ENCODE data around the gene TRNT1. TPM values are rescaled to one million over a fixed set of nuclear protein-coding genes. Genes with fewer than 3 reads are reported as not detected.
A peak's percentile ranks its signal among the peaks of the same experiment; 100 is the strongest.

Gene TRNT1
- total RNA-seq, 2 donors from 2014 or later: 29.7 to 70.0 TPM

GRCh38 chr3:3102751-3103150 is 24.0 kb upstream of the TRNT1 start:
- Mint-ChIP-seq H3K4me1 (ENCODE audit: low read depth in 2 of 2) (peaks cover 0 to 11% of the 10 kb centered on the region in 2 donors), H3K27ac (no peak overlapping the region), H3K36me3 (peaks cover 4% of the 10 kb centered on the region), H3K27me3 (peaks cover 10 to 12% of the 10 kb centered on the region in 2 donors), H3K4me3 (no peak overlapping the region), H3K9me3 (no peaks in the 10 kb centered on the region)
- ATAC-seq (no peak), DNase-seq (ENCODE audit: low spot score) (no peak)

GRCh38 chr3:3105246-3105645 is 21.5 kb upstream of the TRNT1 start:
- Mint-ChIP-seq H3K36me3 (peaks cover 4% of the 10 kb centered on the region), H3K9me3 (no peaks in the 10 kb centered on the region), H3K27ac (peak overlapping the region in 1 of 2 donors; percentile 42), H3K4me1 (ENCODE audit: low read depth in 2 of 2) (peaks cover 16 to 33% of the 10 kb centered on the region in 2 donors), H3K4me3 (peak overlapping the region; percentile 24), H3K27me3 (peaks cover 11 to 12% of the 10 kb centered on the region in 2 donors)
- ATAC-seq (no peak), DNase-seq (ENCODE audit: low spot score) (no peak)

- Mint-ChIP-seq H3K4me1 (ENCODE audit: low read depth in 2 of 2) (peaks cover 20 to 38% of the 10 kb centered on the region in 2 donors), H3K9me3 (no peaks in the 10 kb centered on the region), H3K36me3 (peaks cover 4% of the 10 kb centered on the region), H3K27me3 (peaks cover 12 to 14% of the 10 kb centered on the region in 2 donors), H3K4me3 (no peak overlapping the region), H3K27ac (no peak overlapping the region)
- no peak for DNase-seq (ENCODE audit: low spot score)
- ATAC-seq: no peak
Measured at GRCh38 chr3:3105815-3106214, 20.9 kb upstream of the TRNT1 start.

GRCh38 chr3:3107181-3107580 is 19.6 kb upstream of the TRNT1 start:
- peaks cover 4% of the 10 kb centered on the region for H3K36me3 Mint-ChIP-seq
- H3K4me1 Mint-ChIP-seq (ENCODE audit: low read depth in 2 of 2): peaks cover 23 to 47% of the 10 kb centered on the region in 2 donors
- H3K4me3 Mint-ChIP-seq: peak overlapping the region; percentile 31
- DNase-seq (ENCODE audit: low spot score): no peak
- no peaks in the 10 kb centered on the region for H3K9me3 Mint-ChIP-seq
- H3K27ac Mint-ChIP-seq: peak overlapping the region in 1 of 2 donors; percentile 50
- peaks cover 12 to 15% of the 10 kb centered on the region in 2 donors for H3K27me3 Mint-ChIP-seq
- ATAC-seq: no peak

- peaks cover 4% of the 10 kb centered on the region for H3K36me3 Mint-ChIP-seq
- peak overlapping the region; percentile 31 for H3K4me3 Mint-ChIP-seq
- no peak for DNase-seq (ENCODE audit: low spot score)
Measured at GRCh38 chr3:3107858-3108257, 18.9 kb upstream of the TRNT1 start.

GRCh38 chr3:3109407-3110298 is 17.1 kb upstream of the TRNT1 start:
- Mint-ChIP-seq H3K27me3 (peaks cover 12 to 15% of the 10 kb centered on the region in 2 donors), H3K9me3 (no peaks in the 10 kb centered on the region), H3K36me3 (peaks cover 4% of the 10 kb centered on the region), H3K27ac (peak overlapping the region; percentile 46 to 74), H3K4me1 (ENCODE audit: low read depth in 2 of 2) (peaks cover 31 to 48% of the 10 kb centered on the region in 2 donors), H3K4me3 (peak overlapping the region; percentile 77)
- ATAC-seq (peak; percentile 70 to 78), DNase-seq (ENCODE audit: low spot score) (no peak)

More at GRCh38 chr3:3107858-3108257, 18.9 kb upstream of the TRNT1 start:
- Mint-ChIP-seq H3K27me3 (peaks cover 12 to 15% of the 10 kb centered on the region in 2 donors), H3K4me1 (ENCODE audit: low read depth in 2 of 2) (peaks cover 26 to 47% of the 10 kb centered on the region in 2 donors), H3K27ac (peak overlapping the region in 1 of 2 donors; percentile 50), H3K9me3 (no peaks in the 10 kb centered on the region)
- no peak for ATAC-seq

GRCh38 chr3:3110299-3110630 is 16.5 kb upstream of the TRNT1 start, which contains the start of gene IL5RA:
Gene IL5RA (minus strand): TSS chr3:3110374. CDS start chr3:3104984, 5,390 bp downstream.
- DNase-seq (ENCODE audit: low spot score) (no peak), ATAC-seq (peak in 1 of 2 donors; percentile 81)
- Mint-ChIP-seq H3K4me3 (peak within 1 kb of the TSS; percentile 77), H3K4me1 (ENCODE audit: low read depth in 2 of 2) (peaks cover 37 to 50% of the 10 kb centered on the region in 2 donors), H3K27ac (peak within 1 kb of the TSS; percentile 46 to 74), H3K36me3 (peaks cover under 1% of the 10 kb centered on the region), H3K27me3 (peaks cover 6 to 14% of the 10 kb centered on the region in 2 donors), H3K9me3 (no peaks in the 10 kb centered on the region)

- DNase-seq (ENCODE audit: low spot score) (no peak), ATAC-seq (no peak)
- peak overlapping the region; percentile 46 to 74 for H3K27ac Mint-ChIP-seq
- H3K36me3 Mint-ChIP-seq: no peaks in the 10 kb centered on the region
- peak overlapping the region; percentile 77 for H3K4me3 Mint-ChIP-seq
- no peaks in the 10 kb centered on the region for H3K9me3 Mint-ChIP-seq
- H3K4me1 Mint-ChIP-seq (ENCODE audit: low read depth in 2 of 2): peaks cover 40 to 49% of the 10 kb centered on the region in 2 donors
- H3K27me3 Mint-ChIP-seq: peaks cover under 1 to 14% of the 10 kb centered on the region in 2 donors
Measured at GRCh38 chr3:3110749-3111361, 15.9 kb upstream of the TRNT1 start.

GRCh38 chr3:3113042-3113709 is 13.6 kb upstream of the TRNT1 start:
- H3K27ac Mint-ChIP-seq: peak overlapping the region in 1 of 2 donors; percentile 76
- no peaks in the 10 kb centered on the region for H3K9me3 Mint-ChIP-seq
- peak; percentile 69 to 74 for ATAC-seq
- DNase-seq (ENCODE audit: low spot score): no peak
- H3K27me3 Mint-ChIP-seq: peaks cover 0 to 13% of the 10 kb centered on the region in 2 donors
- no peak overlapping the region for H3K4me3 Mint-ChIP-seq
- H3K4me1 Mint-ChIP-seq (ENCODE audit: low read depth in 2 of 2): peaks cover 43 to 61% of the 10 kb centered on the region in 2 donors
- H3K36me3 Mint-ChIP-seq: no peaks in the 10 kb centered on the region

GRCh38 chr3:3117651-3118050 is 9.1 kb upstream of the TRNT1 start:
- DNase-seq (ENCODE audit: low spot score): no peak
- peak overlapping the region; percentile 72 for H3K4me3 Mint-ChIP-seq
- H3K4me1 Mint-ChIP-seq (ENCODE audit: low read depth in 2 of 2): peaks cover 30 to 44% of the 10 kb centered on the region in 2 donors
- ATAC-seq: no peak
- H3K27me3 Mint-ChIP-seq: peaks cover 0 to 5% of the 10 kb centered on the region in 2 donors
- no peaks in the 10 kb centered on the region for H3K9me3 Mint-ChIP-seq
- H3K27ac Mint-ChIP-seq: peak overlapping the region; percentile 81 to 88
- H3K36me3 Mint-ChIP-seq: no peaks in the 10 kb centered on the region

GRCh38 chr3:3119393-3119851 is 7.3 kb upstream of the TRNT1 start:
- no peaks in the 10 kb centered on the region for H3K36me3 Mint-ChIP-seq
- H3K27me3 Mint-ChIP-seq: peaks cover 0 to 5% of the 10 kb centered on the region in 2 donors
- DNase-seq (ENCODE audit: low spot score): peak; percentile 77
- peaks cover 22 to 44% of the 10 kb centered on the region in 2 donors for H3K4me1 Mint-ChIP-seq (ENCODE audit: low read depth in 2 of 2)
- no peaks in the 10 kb centered on the region for H3K9me3 Mint-ChIP-seq
- peak; percentile 92 to 96 for ATAC-seq
- peak overlapping the region; percentile 73 for H3K4me3 Mint-ChIP-seq
- peak overlapping the region; percentile 50 to 79 for H3K27ac Mint-ChIP-seq

- DNase-seq (ENCODE audit: low spot score) (no peak), ATAC-seq (no peak)
- H3K4me3 Mint-ChIP-seq: peak overlapping the region; percentile 99
- no peaks in the 10 kb centered on the region for H3K9me3 Mint-ChIP-seq
- H3K4me1 Mint-ChIP-seq (ENCODE audit: low read depth in 2 of 2): peaks cover 29 to 38% of the 10 kb centered on the region in 2 donors
- no peaks in the 10 kb centered on the region for H3K27me3 Mint-ChIP-seq
- peaks cover 23% of the 10 kb centered on the region for H3K36me3 Mint-ChIP-seq
- peak overlapping the region; percentile 99 to 100 for H3K27ac Mint-ChIP-seq
Measured at GRCh38 chr3:3125977-3126376, 763 bp upstream of the TRNT1 start.

GRCh38 chr3:3127432-3128010 is 781 bp downstream of the TRNT1 start:
- Mint-ChIP-seq H3K36me3 (peaks cover 23% of the 10 kb centered on the region), H3K4me3 (peak overlapping the region; percentile 99), H3K27ac (peak overlapping the region; percentile 99 to 100), H3K4me1 (ENCODE audit: low read depth in 2 of 2) (peaks cover 29 to 38% of the 10 kb centered on the region in 2 donors), H3K9me3 (no peaks in the 10 kb centered on the region), H3K27me3 (no peaks in the 10 kb centered on the region)
- peak in 1 of 2 donors; percentile 61 for ATAC-seq
- no peak for DNase-seq (ENCODE audit: low spot score)

Data from natural killer cell treated with Interleukin-12 subunit alpha and Interleukin-12 subunit beta and Interleukin-15 and Interleukin-18, amount 100 ng/mL, for 72 hours (primary cell).